Stimulated activated naive CD4-positive, alpha-beta T cell (primary cell): ENCODE measurements around the gene F2RL2.

ENCODE experiments used
- DNase-seq, 6 experiments: peaks; one replicate each; lab custom pipeline; 2025; lab: John Stamatoyannopoulos, UW

F2RL2 gene

GRCh38 chr5:76583163-76584047 is 39.8 kb downstream of the F2RL2 start:
- DNase-seq: peak in 2 of 6 experiments; percentile 12 to 17

GRCh38 chr5:76582230-76583162 is 40.7 kb downstream of the F2RL2 start:
- no peak for DNase-seq

GRCh38 chr5:76580981-76581380 is 42.2 kb downstream of the F2RL2 start:
- DNase-seq: no peak

- no peak for DNase-seq
Measured at GRCh38 chr5:76579166-76579937, 43.9 kb downstream of the F2RL2 start.

- DNase-seq: no peak
Measured at GRCh38 chr5:76576996-76577395, 46.2 kb downstream of the F2RL2 start.

GRCh38 chr5:76576450-76576849 is 46.8 kb downstream of the F2RL2 start:
- DNase-seq: no peak

GRCh38 chr5:76571559-76571958 is 51.6 kb downstream of the F2RL2 start:
- peak in 1 of 6 experiments; percentile 3 for DNase-seq

- DNase-seq: no peak
Measured at GRCh38 chr5:76570153-76570552, 53.0 kb downstream of the F2RL2 start.
